Endodermal cell (in vitro differentiated cells): ENCODE results near the gene GTF2IRD1. TPM values are rescaled to one million over a fixed set of nuclear protein-coding genes. Genes with fewer than 3 reads are reported as not detected.
"Not testable (repeated sequence)": the region's sequence is repeated elsewhere in the genome, so short reads cannot be mapped to it uniquely, and the experiment has no call there.

Experiments
- DNase-seq: peaks from one replicate; pipeline ENCODE4 v3.0.0-alpha.2; 2017
- H3K27ac ChIP-seq: 2 replicates; pipeline ENCODE4 v1.5.1; 2013; ENCODE audit warnings: mild to moderate bottlenecking, low read depth, low read length, moderate library complexity
- H3K27me3 ChIP-seq: 2 replicates; pipeline ENCODE4 v1.6.1; 2013; ENCODE audit warnings: mild to moderate bottlenecking, low read length, moderate library complexity; ENCODE audit not compliant: insufficient read depth, control insufficient read depth, poor library complexity, severe bottlenecking
- H3K36me3 ChIP-seq: 2 replicates; pipeline ENCODE4 v1.7.0; 2013; ENCODE audit warnings: mild to moderate bottlenecking, low read length, moderate library complexity; ENCODE audit not compliant: control insufficient read depth, insufficient read depth
- H3K4me1 ChIP-seq: one replicate; pipeline ENCODE4 v1.7.0; 2013; ENCODE audit warnings: low read length; ENCODE audit not compliant: control insufficient read depth, insufficient read depth
- H3K4me3 ChIP-seq: 2 replicates; pipeline ENCODE4 v1.5.1; 2013; ENCODE audit warnings: mild to moderate bottlenecking, low read length, moderate library complexity
- H3K9ac ChIP-seq: 2 replicates; pipeline ENCODE4 v1.6.1; 2013; ENCODE audit warnings: mild to moderate bottlenecking, low read length, moderate library complexity; ENCODE audit not compliant: poor library complexity, severe bottlenecking; ENCODE audit errors: extremely low read depth
- H3K9me3 ChIP-seq: 2 replicates; pipeline ENCODE4 v1.6.1; 2013; ENCODE audit warnings: mild to moderate bottlenecking, low read length, moderate library complexity; ENCODE audit not compliant: control insufficient read depth
- H3K27ac Mint-ChIP-seq: 2 replicates; pipeline ENCODE4 v1.8.0; 2020; ENCODE audit warnings: mixed read lengths
- H3K27me3 Mint-ChIP-seq: 2 replicates; pipeline ENCODE4 v1.8.0; 2021; ENCODE audit warnings: mild to moderate bottlenecking, mixed read lengths; ENCODE audit not compliant: insufficient read depth
- H3K36me3 Mint-ChIP-seq: 2 replicates; pipeline ENCODE4 v1.8.0; 2020; ENCODE audit warnings: low read depth, mixed read lengths
- H3K4me1 Mint-ChIP-seq: 2 replicates; pipeline ENCODE4 v1.8.0; 2020; ENCODE audit warnings: mixed read lengths
- H3K4me3 Mint-ChIP-seq: 2 replicates; pipeline ENCODE4 v1.8.0; 2020; ENCODE audit warnings: mild to moderate bottlenecking, moderate library complexity, mixed read lengths
- H3K9me3 Mint-ChIP-seq: 2 replicates; pipeline ENCODE4 v1.8.0; 2020; ENCODE audit warnings: mild to moderate bottlenecking, mixed read lengths
- WGBS, 2 experiments: methylation state at CpG; one replicate each; pipeline versions ENCODE4 v1.1.5 to v1.1.7; 2013; ENCODE audit warnings: missing lambda C conversion rate in 2 of 2, mixed read lengths in 1 of 2; ENCODE audit not compliant: insufficient coverage in 1 of 2, insufficient read length in 1 of 2; 5-methylcytosine and 5-hydroxymethylcytosine counted together
- total RNA-seq, 2 donors: library from RNA; stranded (reverse); fragmentation: NEBNext Ultra II Directional in 1 of 2; extraction: Animal tissue kit (Norgen Biotek cat#: 25700) in 1 of 2; gene quantifications; 2 replicates in 1 of 2; 3 replicates in 1 of 2; pipeline ENCODE4 v1.2.1, GENCODE V29; 2021
- TF ChIP-seq, protein P1 (sequence below): fragments of 200-600 bp; sonication (generic); conservative IDR thresholded peaks from 2 replicates; pipeline ENCODE4 v1.5.0; 2021; ENCODE audit warnings: antibody characterized with exemption, mild to moderate bottlenecking

The GTF2IRD1 gene
- total RNA-seq, 2 donors from 2014 or later = 54.8 to 84.4 TPM

GRCh38 chr7:74438327-74438726 lies 15.4 kb upstream of the GTF2IRD1 start:
- TF ChIP-seq, protein P1, sequence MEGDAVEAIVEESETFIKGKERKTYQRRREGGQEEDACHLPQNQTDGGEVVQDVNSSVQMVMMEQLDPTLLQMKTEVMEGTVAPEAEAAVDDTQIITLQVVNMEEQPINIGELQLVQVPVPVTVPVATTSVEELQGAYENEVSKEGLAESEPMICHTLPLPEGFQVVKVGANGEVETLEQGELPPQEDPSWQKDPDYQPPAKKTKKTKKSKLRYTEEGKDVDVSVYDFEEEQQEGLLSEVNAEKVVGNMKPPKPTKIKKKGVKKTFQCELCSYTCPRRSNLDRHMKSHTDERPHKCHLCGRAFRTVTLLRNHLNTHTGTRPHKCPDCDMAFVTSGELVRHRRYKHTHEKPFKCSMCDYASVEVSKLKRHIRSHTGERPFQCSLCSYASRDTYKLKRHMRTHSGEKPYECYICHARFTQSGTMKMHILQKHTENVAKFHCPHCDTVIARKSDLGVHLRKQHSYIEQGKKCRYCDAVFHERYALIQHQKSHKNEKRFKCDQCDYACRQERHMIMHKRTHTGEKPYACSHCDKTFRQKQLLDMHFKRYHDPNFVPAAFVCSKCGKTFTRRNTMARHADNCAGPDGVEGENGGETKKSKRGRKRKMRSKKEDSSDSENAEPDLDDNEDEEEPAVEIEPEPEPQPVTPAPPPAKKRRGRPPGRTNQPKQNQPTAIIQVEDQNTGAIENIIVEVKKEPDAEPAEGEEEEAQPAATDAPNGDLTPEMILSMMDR = no peak
- Mint-ChIP-seq H3K4me1 (no peaks in the 10 kb centered on the region), H3K27me3 (no peaks in the 10 kb centered on the region), H3K36me3 (no peaks in the 10 kb centered on the region), H3K9me3 (peaks cover 17% of the 10 kb centered on the region), H3K27ac (no peak overlapping the region), H3K4me3 (no peak overlapping the region)
- DNase-seq = no peak
- 83 to 89% methylated on average over 1 to 2 of the region's 2 CpGs for WGBS, 2 experiments
- Histone ChIP-seq H3K36me3 (no peaks in the 10 kb centered on the region), H3K27me3 (no peaks in the 10 kb centered on the region), H3K27ac (no peak overlapping the region), H3K4me3 (no peak overlapping the region), H3K4me1 (no peaks in the 10 kb centered on the region), H3K9me3 (peaks cover 13% of the 10 kb centered on the region), H3K9ac (no peak overlapping the region)

GRCh38 chr7:74439541-74439940 lies 14.2 kb upstream of the GTF2IRD1 start:
- Mint-ChIP-seq H3K4me3 (no peak overlapping the region), H3K9me3 (peaks cover 17% of the 10 kb centered on the region), H3K4me1 (no peaks in the 10 kb centered on the region), H3K27ac (no peak overlapping the region), H3K27me3 (no peaks in the 10 kb centered on the region), H3K36me3 (no peaks in the 10 kb centered on the region)
- H3K9me3 ChIP-seq = peaks cover 13% of the 10 kb centered on the region
- TF ChIP-seq, protein P1 = no peak
- H3K27ac ChIP-seq = no peak overlapping the region
- no peak overlapping the region for H3K9ac ChIP-seq
- no peaks in the 10 kb centered on the region for H3K4me1 ChIP-seq
- no peaks in the 10 kb centered on the region for H3K36me3 ChIP-seq
- no peaks in the 10 kb centered on the region for H3K27me3 ChIP-seq
- H3K4me3 ChIP-seq = no peak overlapping the region
- 94 to 100% methylated on average over 4 of the region's 4 CpGs for WGBS, 2 experiments
- no peak for DNase-seq

DNA sequence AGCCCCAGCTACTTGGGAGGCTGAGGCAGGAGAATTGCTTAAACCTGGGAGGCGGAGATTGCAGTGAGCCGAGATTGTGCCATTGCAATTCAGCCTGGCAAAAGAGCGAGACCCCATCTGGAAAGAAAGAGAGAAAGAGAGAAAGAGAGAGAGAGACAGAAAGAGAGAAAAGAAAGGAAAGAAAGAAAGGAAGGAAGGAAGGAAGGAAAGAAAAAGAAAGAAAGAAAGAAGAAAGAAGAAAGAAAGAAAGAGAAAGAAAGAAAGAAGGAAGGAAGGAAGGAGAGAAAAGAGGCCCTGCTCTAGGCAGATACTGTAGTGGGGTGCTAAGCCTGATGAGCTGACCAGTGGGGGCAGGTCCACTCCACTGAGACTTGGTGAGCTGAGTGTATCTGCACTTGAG lies 13.6 kb upstream of the GTF2IRD1 start:
- peaks cover 13% of the 10 kb centered on the region for H3K9me3 ChIP-seq
- not testable (repeated sequence) for H3K4me1 Mint-ChIP-seq, H3K9ac ChIP-seq, H3K36me3 ChIP-seq, H3K4me3 ChIP-seq, H3K27me3 ChIP-seq, H3K4me1 ChIP-seq, H3K36me3 Mint-ChIP-seq, H3K27ac Mint-ChIP-seq, H3K4me3 Mint-ChIP-seq, H3K27ac ChIP-seq, DNase-seq, H3K27me3 Mint-ChIP-seq
- H3K9me3 Mint-ChIP-seq = peaks cover 17% of the 10 kb centered on the region
- WGBS, 2 experiments = 94 to 97% methylated on average over 3 of the region's 3 CpGs

DNA sequence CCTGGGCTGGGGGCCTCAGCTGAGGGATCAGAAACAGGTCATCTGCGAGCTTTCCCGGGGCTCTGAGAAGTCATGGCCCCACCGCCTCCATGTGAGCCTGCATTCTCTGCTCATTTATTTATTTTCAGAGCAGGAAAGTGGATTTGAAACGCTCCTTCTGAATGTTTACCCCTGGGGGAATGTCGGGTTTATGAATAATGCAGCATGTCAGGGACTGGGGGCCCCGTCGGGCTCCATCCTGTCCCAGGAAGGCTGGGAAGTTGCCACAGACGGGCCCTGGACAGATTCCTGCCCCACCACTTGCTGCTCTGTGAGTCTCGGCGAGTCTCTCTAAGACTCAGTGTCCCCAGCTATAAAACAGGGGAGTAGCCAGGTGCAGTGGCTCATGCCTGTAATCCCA lies 11.9 kb upstream of the GTF2IRD1 start:
- WGBS, 2 experiments = 76 to 89% methylated on average over 6 to 10 of the region's 10 CpGs

More for the DNA sequence above, 11.9 kb upstream of the GTF2IRD1 start:
- peaks cover 13% of the 10 kb centered on the region for H3K9me3 ChIP-seq
- no peaks in the 10 kb centered on the region for H3K36me3 Mint-ChIP-seq
- no peaks in the 10 kb centered on the region for H3K4me1 ChIP-seq
- H3K9me3 Mint-ChIP-seq = peaks cover 17% of the 10 kb centered on the region
- H3K27ac ChIP-seq = peak overlapping the region; percentile 32
- no peak overlapping the region for H3K27ac Mint-ChIP-seq
- TF ChIP-seq, protein P1 = no peak
- no peaks in the 10 kb centered on the region for H3K4me1 Mint-ChIP-seq
- no peak overlapping the region for H3K9ac ChIP-seq
- H3K4me3 ChIP-seq = no peak overlapping the region
- DNase-seq = no peak
- no peaks in the 10 kb centered on the region for H3K27me3 ChIP-seq
- no peaks in the 10 kb centered on the region for H3K36me3 ChIP-seq
- no peaks in the 10 kb centered on the region for H3K27me3 Mint-ChIP-seq
- H3K4me3 Mint-ChIP-seq = no peak overlapping the region
